Keratinocyte (primary cell): ENCODE data around the gene DACT3.

Experiments
- CTCF ChIP-seq, 3 experiments: IDR thresholded peaks in 1 of 3; conservative IDR thresholded peaks in 1 of 3; optimal IDR thresholded peaks in 1 of 3; 2 replicates in 2 of 3; 3 replicates in 1 of 3; pipeline versions ENCODE3 to v1.5.1; 2011; ENCODE audit warnings: low read length in 3 of 3, mild to moderate bottlenecking in 3 of 3, moderate library complexity in 2 of 3, control low read depth in 1 of 3, inconsistent platforms in 1 of 3; ENCODE audit not compliant: insufficient read depth in 2 of 3; ENCODE audit errors: extremely low read depth in 1 of 3
- EZH2 ChIP-seq: IDR thresholded peaks from one replicate; pipeline ENCODE4 v1.6.1; 2012; ENCODE audit warnings: inconsistent platforms, mild to moderate bottlenecking, low read length, moderate library complexity

- TF ChIP-seq CTCF (optimal IDR thresholded peaks at IDR 0.05 in 1 of 3, IDR thresholded peaks at IDR 0.05 in 1 of 3, conservative IDR thresholded peaks at IDR 0.05 in 1 of 3; ENCODE audit: extremely low read depth in 1 of 3, insufficient read depth in 2 of 3, low read length in 3 of 3) (no peak), EZH2 (no peak)
Observed at GRCh38 chr19:46598372-46598917, 62.5 kb downstream of the DACT3 start.
